Measurements from ENCODE around the gene FGL2.
"Not testable (repeated sequence)": the region's sequence is repeated elsewhere in the genome, so short reads cannot be mapped to it uniquely, and the experiment has no call there.

Gene FGL2

DNA sequence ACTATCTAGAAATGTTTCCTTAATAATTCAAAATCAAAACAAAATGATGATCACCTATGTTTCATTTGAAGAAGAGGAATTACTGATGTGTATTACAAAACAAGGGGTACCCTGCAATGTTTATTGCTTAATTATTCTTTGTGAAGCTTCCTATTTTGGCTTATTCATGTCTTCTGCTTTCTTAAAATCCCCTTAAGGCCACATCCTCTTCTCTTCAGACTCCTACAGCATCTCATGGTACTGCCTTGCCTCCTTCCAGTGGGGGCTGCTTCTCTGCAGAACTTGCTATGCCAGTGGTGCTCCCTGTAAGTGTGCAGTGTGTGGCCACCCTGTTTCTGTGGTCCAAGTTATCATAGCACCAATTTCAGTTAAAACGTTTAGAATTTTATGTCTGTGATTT is 42.2 kb downstream of the FGL2 start:
- H3K9ac ChIP-seq (ENCODE audit: low read depth in 1 of 2, low read length in 2 of 2) = no peak overlapping the region
- no peak overlapping the region for H3K27ac ChIP-seq (ENCODE audit: low read depth, low read length)
- H3K27me3 ChIP-seq (ENCODE audit: control insufficient read depth in 1 of 2, insufficient read depth in 2 of 2, low read length in 2 of 2) = no peaks in the 10 kb centered on the region
- H3K9me3 ChIP-seq (ENCODE audit: control insufficient read depth in 1 of 2, low read length in 2 of 2) = no peaks in the 10 kb centered on the region
- H3K4me3 ChIP-seq (ENCODE audit: low read depth in 1 of 2, low read length in 2 of 2) = no peak overlapping the region
- no peaks in the 10 kb centered on the region for H3K36me3 ChIP-seq (ENCODE audit: control insufficient read depth in 1 of 2, insufficient read depth in 2 of 2, low read length in 2 of 2)
- H3K4me1 ChIP-seq (ENCODE audit: control insufficient read depth in 1 of 2, insufficient read depth in 2 of 2, low read length in 2 of 2) = no peaks in the 10 kb centered on the region

DNA sequence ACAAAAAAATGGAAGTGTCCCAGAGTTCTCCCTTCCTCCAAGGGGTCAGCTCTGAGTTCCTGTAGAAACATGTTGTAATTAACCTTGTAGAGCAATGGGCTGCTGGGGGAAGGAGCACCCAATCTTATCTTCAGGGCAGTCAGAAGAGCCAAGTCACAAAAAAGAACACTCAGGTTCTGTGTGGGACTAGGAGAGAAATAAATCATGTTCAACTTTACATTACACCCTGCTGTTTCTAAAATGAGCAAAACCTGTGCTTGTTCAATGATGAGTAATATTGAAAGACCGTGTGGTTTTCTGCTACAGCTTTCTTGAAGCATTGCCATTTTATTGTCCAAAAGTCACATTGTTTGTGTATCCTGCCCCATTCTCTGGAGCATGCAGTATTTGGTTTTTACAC is 42.6 kb downstream of the FGL2 start:
- not testable (repeated sequence) for H3K4me3 ChIP-seq (ENCODE audit: low read depth in 1 of 2, low read length in 2 of 2); H3K36me3 ChIP-seq (ENCODE audit: control insufficient read depth in 1 of 2, insufficient read depth in 2 of 2, low read length in 2 of 2); H3K27ac ChIP-seq (ENCODE audit: low read depth, low read length); H3K4me1 ChIP-seq (ENCODE audit: control insufficient read depth in 1 of 2, insufficient read depth in 2 of 2, low read length in 2 of 2); H3K9me3 ChIP-seq (ENCODE audit: control insufficient read depth in 1 of 2, low read length in 2 of 2); H3K9ac ChIP-seq (ENCODE audit: low read depth in 1 of 2, low read length in 2 of 2); H3K27me3 ChIP-seq (ENCODE audit: control insufficient read depth in 1 of 2, insufficient read depth in 2 of 2, low read length in 2 of 2)

DNA sequence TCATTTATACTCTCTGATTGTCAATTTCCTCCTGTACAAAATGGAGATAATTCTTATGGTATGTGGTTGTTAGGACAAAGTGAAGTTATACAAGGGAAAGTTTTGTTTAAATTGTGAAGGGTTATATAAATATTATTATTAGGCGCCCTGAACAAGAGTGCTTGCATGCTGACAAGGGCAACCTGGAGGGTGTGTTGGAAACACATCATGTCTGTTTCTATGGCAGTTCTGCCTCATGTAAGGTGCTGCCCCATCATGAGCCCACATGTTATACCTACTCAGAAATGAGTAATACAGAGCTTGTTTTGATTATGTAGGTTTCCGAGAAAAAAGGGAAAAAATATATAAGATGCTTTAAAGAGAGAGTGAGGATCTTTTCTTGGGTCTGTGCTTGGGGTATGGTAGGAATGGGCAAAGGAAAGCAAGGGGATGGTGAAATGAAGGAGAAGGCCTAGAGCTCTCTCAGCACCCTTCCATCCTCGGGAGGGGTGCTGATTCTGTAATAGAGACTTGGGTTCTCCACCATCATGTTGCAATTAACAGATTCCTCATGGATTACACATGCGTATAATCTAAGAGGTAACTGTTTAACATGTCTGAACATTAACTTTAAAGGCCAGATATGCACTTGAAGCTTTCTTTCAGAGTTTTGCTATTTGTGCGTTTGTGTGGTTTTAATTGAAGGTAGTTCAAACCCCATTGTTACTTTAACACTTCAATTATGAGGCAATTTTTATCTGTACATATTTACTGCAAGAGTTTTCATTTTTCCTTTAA is 43.8 kb downstream of the FGL2 start:
- H3K36me3 ChIP-seq (ENCODE audit: control insufficient read depth in 1 of 2, insufficient read depth in 2 of 2, low read length in 2 of 2); H3K4me1 ChIP-seq (ENCODE audit: control insufficient read depth in 1 of 2, insufficient read depth in 2 of 2, low read length in 2 of 2); H3K27me3 ChIP-seq (ENCODE audit: control insufficient read depth in 1 of 2, insufficient read depth in 2 of 2, low read length in 2 of 2); H3K27ac ChIP-seq (ENCODE audit: low read depth, low read length); H3K4me3 ChIP-seq (ENCODE audit: low read depth in 1 of 2, low read length in 2 of 2); H3K9me3 ChIP-seq (ENCODE audit: control insufficient read depth in 1 of 2, low read length in 2 of 2); H3K9ac ChIP-seq (ENCODE audit: low read depth in 1 of 2, low read length in 2 of 2): not testable (repeated sequence)

DNA sequence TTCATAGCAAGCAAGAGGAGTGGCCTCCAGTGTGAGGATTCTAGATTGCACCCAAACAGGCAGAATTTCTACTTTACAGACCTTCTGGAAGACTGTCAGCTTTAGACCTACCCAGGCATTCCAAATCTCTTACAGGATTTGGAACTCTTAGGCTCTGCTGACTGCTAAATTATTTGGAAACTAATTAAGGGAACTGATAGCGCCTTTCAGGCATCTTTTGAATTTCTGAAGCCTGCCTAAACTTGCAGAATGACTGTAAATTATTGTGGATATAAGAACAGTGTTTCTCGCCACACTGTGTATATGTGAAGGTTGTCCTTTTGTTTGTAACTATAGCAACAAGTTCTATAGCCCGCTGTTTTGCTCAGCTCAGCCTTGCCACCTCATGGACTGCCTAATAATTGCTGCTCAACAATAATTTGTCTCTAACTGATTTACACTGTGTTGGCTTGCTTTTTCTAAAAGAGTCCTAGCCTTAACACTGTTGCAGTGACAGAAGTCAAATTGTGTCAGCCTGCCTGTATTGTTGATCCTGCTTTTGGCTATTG is 44.6 kb downstream of the FGL2 start:
- not testable (repeated sequence) for H3K4me1 ChIP-seq (ENCODE audit: control insufficient read depth in 1 of 2, insufficient read depth in 2 of 2, low read length in 2 of 2); H3K36me3 ChIP-seq (ENCODE audit: control insufficient read depth in 1 of 2, insufficient read depth in 2 of 2, low read length in 2 of 2); H3K27me3 ChIP-seq (ENCODE audit: control insufficient read depth in 1 of 2, insufficient read depth in 2 of 2, low read length in 2 of 2); H3K27ac ChIP-seq (ENCODE audit: low read depth, low read length); H3K9ac ChIP-seq (ENCODE audit: low read depth in 1 of 2, low read length in 2 of 2); H3K9me3 ChIP-seq (ENCODE audit: control insufficient read depth in 1 of 2, low read length in 2 of 2); H3K4me3 ChIP-seq (ENCODE audit: low read depth in 1 of 2, low read length in 2 of 2)

DNA sequence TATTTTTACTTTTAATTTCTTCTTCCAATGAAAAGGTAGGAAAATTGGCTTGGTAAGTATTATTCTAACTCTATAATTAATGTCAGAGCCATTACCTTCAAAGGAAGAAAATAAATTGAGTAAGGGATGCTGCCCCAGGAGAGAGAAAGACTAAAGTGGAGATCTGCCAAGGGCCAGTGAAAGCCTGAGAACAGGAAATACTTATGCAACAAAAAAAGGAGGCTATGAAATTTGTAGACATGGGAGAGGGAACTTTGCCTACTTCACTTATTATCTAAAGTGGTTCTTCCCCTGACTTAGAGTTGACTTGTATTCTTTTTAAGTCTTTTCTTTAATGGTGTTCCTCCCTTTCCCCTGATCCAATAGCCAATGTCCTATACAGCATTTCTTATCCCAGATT is 47.4 kb downstream of the FGL2 start:
- H3K4me3 ChIP-seq (ENCODE audit: low read depth in 1 of 2, low read length in 2 of 2); H3K9ac ChIP-seq (ENCODE audit: low read depth in 1 of 2, low read length in 2 of 2); H3K9me3 ChIP-seq (ENCODE audit: control insufficient read depth in 1 of 2, low read length in 2 of 2); H3K4me1 ChIP-seq (ENCODE audit: control insufficient read depth in 1 of 2, insufficient read depth in 2 of 2, low read length in 2 of 2); H3K36me3 ChIP-seq (ENCODE audit: control insufficient read depth in 1 of 2, insufficient read depth in 2 of 2, low read length in 2 of 2); H3K27ac ChIP-seq (ENCODE audit: low read depth, low read length); H3K27me3 ChIP-seq (ENCODE audit: control insufficient read depth in 1 of 2, insufficient read depth in 2 of 2, low read length in 2 of 2): not testable (repeated sequence)
